Activated CD8-positive, alpha-beta T cell treated with anti-CD3 and anti-CD28 coated beads, Interleukin-2, amount 10 ng/mL, durations not matched to agents 7 days and 5 days (primary cell): ENCODE data around the gene PCSK5. TPM values are rescaled to one million over a fixed set of nuclear protein-coding genes. Genes with fewer than 3 reads are reported as not detected.
"Not testable (repeated sequence)": the region's sequence is repeated elsewhere in the genome, so short reads cannot be mapped to it uniquely, and the experiment has no call there.

Source experiments
- ATAC-seq: fragments of 150-1000 bp; cut with Tn5 transposase; one replicate; pipeline ENCODE4 v1.10.0; 2021; ENCODE audit warnings: moderate library complexity
- CTCF ChIA-PET: fragments of 350-600 bp; sonication (Branson Sonifier 250); formaldehyde crosslinking; loops from one replicate; lab custom pipeline; 2021; ENCODE audit warnings: antibody characterized with exemption; lab: Charles Lee
- POLR2A ChIA-PET: fragments of 350-600 bp; sonication (Branson Sonifier 250); formaldehyde crosslinking; loops from one replicate; lab custom pipeline; 2021; ENCODE audit warnings: antibody characterized with exemption; lab: Charles Lee
- DNase-seq: peaks from one replicate; pipeline ENCODE4 v3.0.0-alpha.2; 2020
- H3K27ac Mint-ChIP-seq: one replicate; pipeline ENCODE4 v1.8.0; 2021; ENCODE audit warnings: mild to moderate bottlenecking, mixed read lengths
- H3K27me3 Mint-ChIP-seq: one replicate; pipeline ENCODE4 v1.8.0; 2021; ENCODE audit warnings: low read depth, mixed read lengths
- H3K36me3 Mint-ChIP-seq: one replicate; pipeline ENCODE4 v1.8.0; 2021; ENCODE audit warnings: low read depth, mixed read lengths
- H3K4me1 Mint-ChIP-seq: one replicate; pipeline ENCODE4 v1.8.0; 2021; ENCODE audit warnings: low read depth, mixed read lengths
- H3K4me3 Mint-ChIP-seq: one replicate; pipeline ENCODE4 v1.8.0; 2021; ENCODE audit warnings: mild to moderate bottlenecking, mixed read lengths
- H3K9me3 Mint-ChIP-seq: one replicate; pipeline ENCODE4 v1.8.0; 2022; ENCODE audit warnings: mixed read lengths; ENCODE audit not compliant: insufficient read depth
- total RNA-seq, 2 experiments: library from RNA; stranded (reverse); gene quantifications; one replicate each; pipeline ENCODE4 v1.2.3, GENCODE V29; 2021

The PCSK5 gene
- total RNA-seq, 2 experiments from 2014 or later: 3.5 to 3.7 TPM

GRCh38 chr9:76292246-76292645 is 401.8 kb downstream of the PCSK5 start:
- Mint-ChIP-seq H3K4me3 (no peak overlapping the region), H3K4me1 (peaks cover 22% of the 10 kb centered on the region), H3K27me3 (no peaks in the 10 kb centered on the region), H3K36me3 (no peaks in the 10 kb centered on the region), H3K9me3 (no peaks in the 10 kb centered on the region), H3K27ac (no peak overlapping the region)
- ATAC-seq (no peak), DNase-seq (no peak)
- CTCF ChIA-PET: interaction anchor here (0.8 kb wide), 1 partner anchor 10 kb away, joined by 4 read pairs; no protein-coding TSS in a partner anchor
- POLR2A ChIA-PET: no interaction called here

- CTCF ChIA-PET: interaction anchor here (0.7 to 0.8 kb wide), 2 partner anchors 10 to 20 kb away, joined by 3 to 4 read pairs; no protein-coding TSS in a partner anchor
- Mint-ChIP-seq H3K4me1 (peaks cover 26% of the 10 kb centered on the region), H3K36me3 (no peaks in the 10 kb centered on the region), H3K27ac (no peak overlapping the region), H3K9me3 (no peaks in the 10 kb centered on the region), H3K27me3 (no peaks in the 10 kb centered on the region), H3K4me3 (no peak overlapping the region)
- ATAC-seq (no peak), DNase-seq (no peak)
- POLR2A ChIA-PET: no interaction called here
Measured at GRCh38 chr9:76292658-76293057, 402.2 kb downstream of the PCSK5 start.

- H3K27me3 Mint-ChIP-seq: no peaks in the 10 kb centered on the region
- ChIA-PET POLR2A (interaction anchor here (0.5 kb wide), 1 partner anchor 1159 kb away, joined by 3 read pairs; no protein-coding TSS in a partner anchor), CTCF (no interaction called here)
- H3K27ac Mint-ChIP-seq: no peak overlapping the region
- no peaks in the 10 kb centered on the region for H3K9me3 Mint-ChIP-seq
- DNase-seq: no peak
- H3K4me1 Mint-ChIP-seq: peaks cover 27% of the 10 kb centered on the region
- H3K4me3 Mint-ChIP-seq: no peak overlapping the region
- ATAC-seq: no peak
- H3K36me3 Mint-ChIP-seq: no peaks in the 10 kb centered on the region
Measured at GRCh38 chr9:76294301-76294700, 403.8 kb downstream of the PCSK5 start.

GRCh38 chr9:76296561-76297310 is 406.3 kb downstream of the PCSK5 start:
- Mint-ChIP-seq H3K36me3 (no peaks in the 10 kb centered on the region), H3K9me3 (no peaks in the 10 kb centered on the region), H3K27ac (no peak overlapping the region), H3K4me1 (peaks cover 27% of the 10 kb centered on the region), H3K4me3 (no peak overlapping the region), H3K27me3 (no peaks in the 10 kb centered on the region)
- ChIA-PET CTCF (no interaction called here), POLR2A (no interaction called here)
- ATAC-seq (no peak), DNase-seq (no peak)

- ATAC-seq (no peak), DNase-seq (no peak)
- Mint-ChIP-seq H3K4me1 (peaks cover 23% of the 10 kb centered on the region), H3K9me3 (no peaks in the 10 kb centered on the region), H3K27me3 (no peaks in the 10 kb centered on the region), H3K27ac (no peak overlapping the region), H3K4me3 (no peak overlapping the region), H3K36me3 (no peaks in the 10 kb centered on the region)
- POLR2A ChIA-PET: no interaction called here
- CTCF ChIA-PET: interaction anchor here (0.9 kb wide), 1 partner anchor 1035 kb away, joined by 3 read pairs; no protein-coding TSS in a partner anchor
Measured at GRCh38 chr9:76297721-76298239, 407.3 kb downstream of the PCSK5 start.

GRCh38 chr9:76298521-76299144 is 408.2 kb downstream of the PCSK5 start:
- H3K27me3 Mint-ChIP-seq: no peaks in the 10 kb centered on the region
- peaks cover 16% of the 10 kb centered on the region for H3K4me1 Mint-ChIP-seq
- H3K36me3 Mint-ChIP-seq: no peaks in the 10 kb centered on the region
- H3K4me3 Mint-ChIP-seq: no peak overlapping the region
- ChIA-PET POLR2A (no interaction called here), CTCF (interaction anchor here (0.7 to 1.3 kb wide), 4 partner anchors 8 to 1036 kb away, joined by 3 read pairs; no protein-coding TSS in a partner anchor)
- ATAC-seq (no peak), DNase-seq (no peak)
- H3K27ac Mint-ChIP-seq: no peak overlapping the region
- no peaks in the 10 kb centered on the region for H3K9me3 Mint-ChIP-seq

- ATAC-seq (no peak), DNase-seq (no peak)
- peaks cover 3% of the 10 kb centered on the region for H3K27me3 Mint-ChIP-seq
- H3K4me3 Mint-ChIP-seq: no peak overlapping the region
- ChIA-PET CTCF (interaction anchor here (1.0 to 2.4 kb wide), 5 partner anchors 10 to 436 kb away, joined by 3 to 13 read pairs (median 5); no protein-coding TSS in a partner anchor), POLR2A (interaction anchor here (0.8 kb wide), 1 partner anchor 436 kb away, joined by 3 read pairs; no protein-coding TSS in a partner anchor)
- no peaks in the 10 kb centered on the region for H3K36me3 Mint-ChIP-seq
- peaks cover 2% of the 10 kb centered on the region for H3K4me1 Mint-ChIP-seq
- H3K9me3 Mint-ChIP-seq: no peaks in the 10 kb centered on the region
- H3K27ac Mint-ChIP-seq: no peak overlapping the region
Measured at GRCh38 chr9:76302543-76302942, 412.1 kb downstream of the PCSK5 start.

- peaks cover 3% of the 10 kb centered on the region for H3K27me3 Mint-ChIP-seq
- no peaks in the 10 kb centered on the region for H3K9me3 Mint-ChIP-seq
- H3K27ac Mint-ChIP-seq: no peak overlapping the region
- H3K4me3 Mint-ChIP-seq: no peak overlapping the region
- H3K36me3 Mint-ChIP-seq: no peaks in the 10 kb centered on the region
- CTCF ChIA-PET: interaction anchor here (0.8 to 2.4 kb wide), 4 partner anchors 11 to 1528 kb away, joined by 3 to 13 read pairs (median 5); no protein-coding TSS in a partner anchor
- peak; percentile 39 for ATAC-seq
- no peaks in the 10 kb centered on the region for H3K4me1 Mint-ChIP-seq
- peak; percentile 35 for DNase-seq
- POLR2A ChIA-PET: interaction anchor here (0.5 kb wide), 1 partner anchor 320 kb away, joined by 3 read pairs; no protein-coding TSS in a partner anchor
Measured at GRCh38 chr9:76302947-76303550, 412.6 kb downstream of the PCSK5 start.

GRCh38 chr9:76307047-76307446 is 416.6 kb downstream of the PCSK5 start:
- H3K9me3 Mint-ChIP-seq, H3K27ac Mint-ChIP-seq, H3K4me3 Mint-ChIP-seq, ATAC-seq, H3K4me1 Mint-ChIP-seq, CTCF ChIA-PET, DNase-seq, POLR2A ChIA-PET, H3K27me3 Mint-ChIP-seq, H3K36me3 Mint-ChIP-seq: not testable (repeated sequence)

- DNase-seq: no peak
- POLR2A ChIA-PET: no interaction called here
Measured at GRCh38 chr9:76310577-76310976, 420.1 kb downstream of the PCSK5 start.

GRCh38 chr9:76310991-76311390 is 420.5 kb downstream of the PCSK5 start:
- H3K4me3 Mint-ChIP-seq: no peak overlapping the region
- CTCF ChIA-PET: no interaction called here
- ATAC-seq (no peak), DNase-seq (no peak)
- H3K9me3 Mint-ChIP-seq: no peaks in the 10 kb centered on the region
- no peaks in the 10 kb centered on the region for H3K4me1 Mint-ChIP-seq
- POLR2A ChIA-PET: no interaction called here
- H3K27me3 Mint-ChIP-seq: peaks cover 8% of the 10 kb centered on the region
- H3K36me3 Mint-ChIP-seq: no peaks in the 10 kb centered on the region
- H3K27ac Mint-ChIP-seq: no peak overlapping the region

More at GRCh38 chr9:76310577-76310976, 420.1 kb downstream of the PCSK5 start:
- Mint-ChIP-seq H3K9me3 (no peaks in the 10 kb centered on the region), H3K4me1 (no peaks in the 10 kb centered on the region), H3K27me3 (peaks cover 8% of the 10 kb centered on the region), H3K36me3 (no peaks in the 10 kb centered on the region), H3K4me3 (no peak overlapping the region), H3K27ac (no peak overlapping the region)
- CTCF ChIA-PET: no interaction called here
- no peak for ATAC-seq
